ENCODE data around the gene LRRC7.

LRRC7 gene

GRCh38 chr1:70048336-70049094 lies 480.8 kb downstream of the LRRC7 start:
- DNase-seq = no peak

GRCh38 chr1:70051926-70052325 lies 484.2 kb downstream of the LRRC7 start:
- no peak for DNase-seq

GRCh38 chr1:70057500-70057899 lies 489.8 kb downstream of the LRRC7 start:
- no peak for DNase-seq

- DNase-seq = no peak
Measured at GRCh38 chr1:70061231-70061630, 493.5 kb downstream of the LRRC7 start.

GRCh38 chr1:70063861-70064260 lies 496.1 kb downstream of the LRRC7 start:
- no peak for DNase-seq

GRCh38 chr1:70066711-70067110 lies 499.0 kb downstream of the LRRC7 start:
- no peak for DNase-seq

- no peak for DNase-seq
Measured at GRCh38 chr1:70071601-70072000, 503.9 kb downstream of the LRRC7 start.

- DNase-seq = no peak
Measured at GRCh38 chr1:70072231-70072751, 504.6 kb downstream of the LRRC7 start.

- DNase-seq = no peak
Measured at GRCh38 chr1:70075761-70076160, 508.0 kb downstream of the LRRC7 start.

GRCh38 chr1:70077066-70077465 lies 509.3 kb downstream of the LRRC7 start:
- DNase-seq = no peak

GRCh38 chr1:70079546-70079945 lies 511.8 kb downstream of the LRRC7 start:
- no peak for DNase-seq

- DNase-seq = no peak
Measured at GRCh38 chr1:70083519-70083918, 515.8 kb downstream of the LRRC7 start.

GRCh38 chr1:70084314-70084915 lies 516.7 kb downstream of the LRRC7 start:
- no peak for DNase-seq

GRCh38 chr1:70085521-70085920 lies 517.8 kb downstream of the LRRC7 start:
- DNase-seq = no peak

- DNase-seq = no peak
Measured at GRCh38 chr1:70086897-70087296, 519.2 kb downstream of the LRRC7 start.

- DNase-seq = no peak
Measured at GRCh38 chr1:70090141-70090540, 522.4 kb downstream of the LRRC7 start.

- no peak for DNase-seq
Measured at GRCh38 chr1:70090875-70091274, 523.2 kb downstream of the LRRC7 start.

GRCh38 chr1:70091811-70092210 lies 524.1 kb downstream of the LRRC7 start:
- DNase-seq = no peak

GRCh38 chr1:70092526-70092925 lies 524.8 kb downstream of the LRRC7 start:
- DNase-seq = no peak

GRCh38 chr1:70093250-70093975 lies 525.7 kb downstream of the LRRC7 start:
- DNase-seq = no peak

- DNase-seq = no peak
Measured at GRCh38 chr1:70101231-70101630, 533.5 kb downstream of the LRRC7 start.

- no peak for DNase-seq
Measured at GRCh38 chr1:70101774-70102173, 534.1 kb downstream of the LRRC7 start.

- no peak for DNase-seq
Measured at GRCh38 chr1:70103770-70104169, 536.0 kb downstream of the LRRC7 start.

GRCh38 chr1:70109241-70109640 lies 541.5 kb downstream of the LRRC7 start:
- no peak for DNase-seq
